ENCODE measurements around the gene GPRC5C.

GRCh38 chr17:74451557-74451956, 19.7 kb downstream of the GPRC5C start:
- TF ChIP-seq CTCF (IDR thresholded peaks at IDR 0.05) (no peak), EZH2 (IDR thresholded peaks at IDR 0.05) (no peak)
